ENCODE results near the gene DAP. TPM values are rescaled to one million over a fixed set of nuclear protein-coding genes. Genes with fewer than 3 reads are reported as not detected.
"Not testable (repeated sequence)": the region's sequence is repeated elsewhere in the genome, so short reads cannot be mapped to it uniquely, and the experiment has no call there.

Gene DAP
- polyA plus RNA-seq, 1 donor (not counting 4 experiments of a cell fraction or from before 2014, with no cell fraction given), result 30.4 TPM

DNA sequence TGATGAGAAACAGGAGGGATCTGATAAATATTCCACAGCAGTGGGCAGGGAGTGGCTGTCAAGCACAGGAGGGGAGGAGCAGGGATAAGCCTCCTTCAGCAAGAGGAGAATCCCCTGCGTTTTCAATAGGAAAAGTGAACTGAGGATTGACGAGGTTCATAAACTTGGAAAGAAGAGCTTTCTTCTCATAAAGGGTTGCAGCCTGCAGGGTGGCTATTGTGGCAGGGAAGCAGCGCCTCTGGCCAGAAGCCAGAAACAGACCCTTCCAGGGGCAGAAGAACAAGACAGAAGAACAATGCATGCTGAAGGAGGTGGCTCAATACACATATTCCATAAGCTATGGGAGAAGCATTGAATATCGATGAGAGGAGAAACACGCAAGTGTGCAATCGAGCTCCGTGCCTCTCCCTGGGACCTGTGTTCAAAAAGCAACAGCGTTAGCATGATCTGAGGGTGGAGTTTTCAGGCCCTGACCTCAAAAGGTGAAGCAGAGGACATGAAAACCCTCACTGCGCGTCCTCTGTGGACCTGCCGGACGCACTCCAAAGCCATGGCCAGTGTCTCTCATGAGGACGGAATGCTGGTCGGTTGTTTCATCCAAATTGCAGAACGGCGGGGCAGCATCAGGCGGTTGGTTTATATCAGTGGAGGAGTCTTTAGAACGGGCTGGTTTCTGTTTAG, 129.6 kb downstream of the DAP start:
- H3K27me3 ChIP-seq (ENCODE audit: control insufficient read depth, extremely low read depth, insufficient read depth, low read length), result no peaks in the 10 kb centered on the region
- no peak overlapping the region for H3K4me3 ChIP-seq (ENCODE audit: control insufficient read depth in 2 of 3, extremely low read depth in 1 of 3, insufficient read depth in 2 of 3, low read depth in 1 of 3, low read length in 3 of 3)

DNA sequence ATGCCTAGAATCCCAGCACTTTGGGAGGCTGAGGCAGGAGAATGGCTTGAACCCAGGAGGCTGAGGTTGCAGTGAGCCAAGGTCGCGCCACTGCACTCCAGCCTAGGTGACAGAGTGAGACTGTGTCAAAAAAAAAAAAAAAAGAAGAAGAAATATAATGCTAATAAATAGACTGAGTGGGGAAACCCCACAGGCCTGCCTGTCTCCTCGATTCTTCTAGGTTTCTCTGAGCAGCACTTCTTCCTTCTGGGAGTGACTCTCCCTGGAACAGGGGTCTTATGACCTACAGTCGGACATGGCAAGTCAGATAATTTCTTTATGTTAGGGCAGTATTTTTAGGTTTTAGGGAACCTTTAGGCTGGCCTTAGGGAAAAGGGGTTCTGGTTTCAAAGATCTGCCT, 130.3 kb downstream of the DAP start:
- not testable (repeated sequence) for FAIRE-seq

More for the DNA sequence above, 129.6 kb downstream of the DAP start:
- FAIRE-seq, result no peak
- Histone ChIP-seq H3K27ac (ENCODE audit: control insufficient read depth, insufficient read depth, low read length) (no peak overlapping the region), H3K79me2 (ENCODE audit: control insufficient read depth, insufficient read depth, low read length) (no peaks in the 10 kb centered on the region), H3K4me1 (ENCODE audit: control insufficient read depth, extremely low read depth, insufficient read depth, low read length) (peaks cover 18% of the 10 kb centered on the region), H3K36me3 (ENCODE audit: control insufficient read depth in 2 of 2, extremely low read depth in 1 of 2, insufficient read depth in 2 of 2, low read length in 2 of 2) (no peaks in the 10 kb centered on the region), H3K9me3 (ENCODE audit: control insufficient read depth, low read depth, low read length) (peaks cover 7% of the 10 kb centered on the region), H3K9ac (ENCODE audit: control insufficient read depth, extremely low read depth, insufficient read depth, low read length) (no peak overlapping the region), H3K9me1 (ENCODE audit: control insufficient read depth, extremely low read depth, insufficient read depth, low read length) (no peaks in the 10 kb centered on the region), H2AFZ (ENCODE audit: control insufficient read depth, low read length) (no peak overlapping the region), H3K4me2 (ENCODE audit: control insufficient read depth, extremely low read depth, insufficient read depth, low read depth, low read length) (no peak overlapping the region), H4K20me1 (ENCODE audit: control insufficient read depth, extremely low read depth, insufficient read depth, low read length) (no peaks in the 10 kb centered on the region)
- DNase-seq (ENCODE audit: low read depth, low spot score), result no peak
- TF ChIP-seq, protein P1, sequence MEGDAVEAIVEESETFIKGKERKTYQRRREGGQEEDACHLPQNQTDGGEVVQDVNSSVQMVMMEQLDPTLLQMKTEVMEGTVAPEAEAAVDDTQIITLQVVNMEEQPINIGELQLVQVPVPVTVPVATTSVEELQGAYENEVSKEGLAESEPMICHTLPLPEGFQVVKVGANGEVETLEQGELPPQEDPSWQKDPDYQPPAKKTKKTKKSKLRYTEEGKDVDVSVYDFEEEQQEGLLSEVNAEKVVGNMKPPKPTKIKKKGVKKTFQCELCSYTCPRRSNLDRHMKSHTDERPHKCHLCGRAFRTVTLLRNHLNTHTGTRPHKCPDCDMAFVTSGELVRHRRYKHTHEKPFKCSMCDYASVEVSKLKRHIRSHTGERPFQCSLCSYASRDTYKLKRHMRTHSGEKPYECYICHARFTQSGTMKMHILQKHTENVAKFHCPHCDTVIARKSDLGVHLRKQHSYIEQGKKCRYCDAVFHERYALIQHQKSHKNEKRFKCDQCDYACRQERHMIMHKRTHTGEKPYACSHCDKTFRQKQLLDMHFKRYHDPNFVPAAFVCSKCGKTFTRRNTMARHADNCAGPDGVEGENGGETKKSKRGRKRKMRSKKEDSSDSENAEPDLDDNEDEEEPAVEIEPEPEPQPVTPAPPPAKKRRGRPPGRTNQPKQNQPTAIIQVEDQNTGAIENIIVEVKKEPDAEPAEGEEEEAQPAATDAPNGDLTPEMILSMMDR (optimal IDR thresholded peaks at IDR 0.05 in 1 of 3, IDR thresholded peaks at IDR 0.05 in 1 of 3, conservative IDR thresholded peaks at IDR 0.05 in 1 of 3; ENCODE audit: extremely low read depth in 1 of 3, insufficient read depth in 2 of 3, low read length in 3 of 3), result no peak
- no peak for TF ChIP-seq EZH2 (IDR thresholded peaks at IDR 0.05; ENCODE audit: low read length)
- dilution Hi-C loops (cut with MboI; ENCODE audit: extremely low pct_ligation_motif_present, low sequenced_read_pairs), result no loop called here

DNA sequence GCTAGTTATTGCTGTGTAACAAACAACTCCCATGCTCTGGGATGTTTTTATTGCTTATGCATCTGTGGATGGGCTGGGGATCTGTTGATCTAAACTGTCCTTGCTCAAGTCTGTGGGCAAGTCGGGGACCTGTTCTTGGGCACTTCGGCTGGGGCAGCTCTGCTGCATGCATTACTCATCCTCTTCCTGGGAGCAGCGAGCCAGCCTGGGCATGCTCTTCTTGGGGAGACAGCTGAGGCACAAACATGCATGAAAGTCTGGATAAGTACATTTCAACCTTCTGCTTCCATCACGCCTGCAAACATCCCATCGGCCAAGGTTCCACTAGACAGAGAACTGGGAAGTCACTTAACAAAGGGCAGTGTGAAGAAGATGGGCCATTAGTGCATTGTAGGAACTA, 130.9 kb downstream of the DAP start:
- Histone ChIP-seq H3K9me3 (ENCODE audit: control insufficient read depth, low read depth, low read length) (peaks cover 7% of the 10 kb centered on the region), H3K9me1 (ENCODE audit: control insufficient read depth, extremely low read depth, insufficient read depth, low read length) (no peaks in the 10 kb centered on the region), H3K36me3 (ENCODE audit: control insufficient read depth in 2 of 2, extremely low read depth in 1 of 2, insufficient read depth in 2 of 2, low read length in 2 of 2) (no peaks in the 10 kb centered on the region), H3K27me3 (ENCODE audit: control insufficient read depth, extremely low read depth, insufficient read depth, low read length) (no peaks in the 10 kb centered on the region), H3K79me2 (ENCODE audit: control insufficient read depth, insufficient read depth, low read length) (no peaks in the 10 kb centered on the region), H4K20me1 (ENCODE audit: control insufficient read depth, extremely low read depth, insufficient read depth, low read length) (no peaks in the 10 kb centered on the region), H3K4me2 (ENCODE audit: control insufficient read depth, extremely low read depth, insufficient read depth, low read depth, low read length) (peak overlapping the region; percentile 19), H2AFZ (ENCODE audit: control insufficient read depth, low read length) (no peak overlapping the region), H3K27ac (ENCODE audit: control insufficient read depth, insufficient read depth, low read length) (no peak overlapping the region), H3K9ac (ENCODE audit: control insufficient read depth, extremely low read depth, insufficient read depth, low read length) (no peak overlapping the region), H3K4me1 (ENCODE audit: control insufficient read depth, extremely low read depth, insufficient read depth, low read length) (peaks cover 12% of the 10 kb centered on the region), H3K4me3 (ENCODE audit: control insufficient read depth in 2 of 3, extremely low read depth in 1 of 3, insufficient read depth in 2 of 3, low read depth in 1 of 3, low read length in 3 of 3) (no peak overlapping the region)
- dilution Hi-C loops (cut with MboI; ENCODE audit: extremely low pct_ligation_motif_present, low sequenced_read_pairs), result no loop called here
- peak; percentile 76 for DNase-seq (ENCODE audit: low read depth, low spot score)
- FAIRE-seq, result peak; percentile 81
- TF ChIP-seq, protein P1 (optimal IDR thresholded peaks at IDR 0.05 in 1 of 3, IDR thresholded peaks at IDR 0.05 in 1 of 3, conservative IDR thresholded peaks at IDR 0.05 in 1 of 3; ENCODE audit: extremely low read depth in 1 of 3, insufficient read depth in 2 of 3, low read length in 3 of 3), result no peak
- no peak for TF ChIP-seq EZH2 (IDR thresholded peaks at IDR 0.05; ENCODE audit: low read length)

More for the DNA sequence above, 130.3 kb downstream of the DAP start:
- peaks cover 18% of the 10 kb centered on the region for H3K4me1 ChIP-seq (ENCODE audit: control insufficient read depth, extremely low read depth, insufficient read depth, low read length)
- H3K27me3 ChIP-seq (ENCODE audit: control insufficient read depth, extremely low read depth, insufficient read depth, low read length); H3K27ac ChIP-seq (ENCODE audit: control insufficient read depth, insufficient read depth, low read length); DNase-seq (ENCODE audit: low read depth, low spot score); dilution Hi-C loops (cut with MboI; ENCODE audit: extremely low pct_ligation_motif_present, low sequenced_read_pairs); H3K79me2 ChIP-seq (ENCODE audit: control insufficient read depth, insufficient read depth, low read length); H2AFZ ChIP-seq (ENCODE audit: control insufficient read depth, low read length); H3K9ac ChIP-seq (ENCODE audit: control insufficient read depth, extremely low read depth, insufficient read depth, low read length); H3K9me3 ChIP-seq (ENCODE audit: control insufficient read depth, low read depth, low read length); H4K20me1 ChIP-seq (ENCODE audit: control insufficient read depth, extremely low read depth, insufficient read depth, low read length); H3K9me1 ChIP-seq (ENCODE audit: control insufficient read depth, extremely low read depth, insufficient read depth, low read length); H3K36me3 ChIP-seq (ENCODE audit: control insufficient read depth in 2 of 2, extremely low read depth in 1 of 2, insufficient read depth in 2 of 2, low read length in 2 of 2); H3K4me3 ChIP-seq (ENCODE audit: control insufficient read depth in 2 of 3, extremely low read depth in 1 of 3, insufficient read depth in 2 of 3, low read depth in 1 of 3, low read length in 3 of 3): not testable (repeated sequence)
- peak overlapping the region; percentile 19 for H3K4me2 ChIP-seq (ENCODE audit: control insufficient read depth, extremely low read depth, insufficient read depth, low read depth, low read length)

Measured in keratinocyte (primary cell).